Neural cell (in vitro differentiated cells): ENCODE measurements around the gene UPF1. TPM values are rescaled to one million over a fixed set of nuclear protein-coding genes. Genes with fewer than 3 reads are reported as not detected.

Source experiments
- H2AFZ ChIP-seq: fragments of 200-600, 300-800 bp; sonication (generic), shearing (Covaris generic); 2 replicates; pipeline ENCODE4 v1.6.0; 2014; ENCODE audit warnings: low read depth, mild to moderate bottlenecking, antibody characterized with exemption, low read length, moderate library complexity
- H3F3A ChIP-seq: fragments of 200-600 bp; shearing (Covaris generic); 2 replicates; pipeline ENCODE4 v1.6.1; 2016; ENCODE audit warnings: mild to moderate bottlenecking, moderate library complexity, mixed read lengths, antibody characterized with exemption, low read length; ENCODE audit not compliant: insufficient read depth, poor library complexity, severe bottlenecking
- H3K27ac ChIP-seq: fragments of 200-600, 300-800 bp; sonication (generic), shearing (Covaris generic); 2 replicates; pipeline ENCODE4 v1.5.1; 2014; ENCODE audit warnings: mild to moderate bottlenecking, low read length, moderate library complexity
- H3K27me3 ChIP-seq: fragments of 300-800, 200-600 bp; sonication (generic), shearing (Covaris generic); 2 replicates; pipeline ENCODE4 v1.6.0; 2014; ENCODE audit warnings: mild to moderate bottlenecking, low read depth, low read length, moderate library complexity; ENCODE audit not compliant: insufficient read depth
- H3K36me3 ChIP-seq: fragments of 300-800, 200-600 bp; sonication (generic), shearing (Covaris generic); 2 replicates; pipeline ENCODE4 v1.5.1; 2014; ENCODE audit warnings: mild to moderate bottlenecking, antibody characterized with exemption, low read length, moderate library complexity; ENCODE audit not compliant: insufficient read depth
- H3K4me2 ChIP-seq: fragments of 300-800, 200-600 bp; sonication (generic), shearing (Covaris generic); 2 replicates; pipeline ENCODE4 v1.6.0; 2014; ENCODE audit warnings: mild to moderate bottlenecking, low read length
- H3K4me3 ChIP-seq: fragments of 300-800, 200-600 bp; sonication (generic), shearing (Covaris generic); 2 replicates; pipeline ENCODE4 v1.5.1; 2014; ENCODE audit warnings: mild to moderate bottlenecking, low read length, moderate library complexity
- H3K79me2 ChIP-seq: fragments of 200-600 bp; shearing (Covaris generic); replicated peaks from 2 replicates; pipeline ENCODE4 v1.6.0; 2014; ENCODE audit warnings: mild to moderate bottlenecking, low read length, moderate library complexity; ENCODE audit not compliant: insufficient read depth
- H3K9ac ChIP-seq: fragments of 300-800, 200-600 bp; sonication (generic), shearing (Covaris generic); 2 replicates; pipeline ENCODE4 v1.6.1; 2016; ENCODE audit warnings: mild to moderate bottlenecking, low read length, mixed read lengths
- H3K9me2 ChIP-seq: fragments of 200-600 bp; shearing (Covaris generic); 2 replicates; pipeline ENCODE4 v1.6.1; 2016; ENCODE audit warnings: mild to moderate bottlenecking, low read length, mixed read lengths; ENCODE audit not compliant: insufficient read depth
- H3K9me3 ChIP-seq: fragments of 200-600, 300-800 bp; sonication (generic), shearing (Covaris generic); 2 replicates; pipeline ENCODE4 v1.6.1; 2016; ENCODE audit warnings: mild to moderate bottlenecking, mixed run types, low read length, moderate library complexity, mixed read lengths
- H4K20me1 ChIP-seq: fragments of 200-600 bp; shearing (Covaris generic); 2 replicates; pipeline ENCODE4 v1.6.1; 2016; ENCODE audit warnings: mild to moderate bottlenecking, mixed run types; ENCODE audit not compliant: insufficient read depth
- EP300 ChIP-seq: fragments of 450-650 bp; conservative IDR thresholded peaks from 2 replicates; pipeline ENCODE4 v1.6.1; 2014; ENCODE audit warnings: antibody characterized with exemption, mild to moderate bottlenecking, moderate library complexity; ENCODE audit not compliant: poor library complexity, severe bottlenecking
- EZH2 ChIP-seq: fragments of 200-600, 300-800 bp; shearing (Covaris generic), sonication (generic); IDR thresholded peaks from 2 replicates; pipeline ENCODE4 v1.6.1; 2014; ENCODE audit warnings: antibody characterized with exemption, low read length, borderline replicate concordance, mild to moderate bottlenecking; ENCODE audit not compliant: insufficient read depth, poor library complexity, severe bottlenecking
- MXI1 ChIP-seq: fragments of 450-650 bp; conservative IDR thresholded peaks from 2 replicates; pipeline ENCODE4 v1.6.1; 2014; ENCODE audit warnings: antibody characterized with exemption, mild to moderate bottlenecking; ENCODE audit not compliant: poor library complexity, severe bottlenecking
- POLR2AphosphoS5 ChIP-seq: IDR thresholded peaks from 2 replicates; pipeline ENCODE4 v1.6.1; 2012
- RAD21 ChIP-seq: fragments of 450-650 bp; conservative IDR thresholded peaks from 2 replicates; pipeline ENCODE4 v1.6.1; 2014; ENCODE audit warnings: antibody characterized with exemption, mild to moderate bottlenecking, moderate library complexity
- SMC3 ChIP-seq: fragments of 450-650 bp; conservative IDR thresholded peaks from 2 replicates; pipeline ENCODE4 v1.6.1; 2014; ENCODE audit warnings: antibody characterized with exemption, mild to moderate bottlenecking, moderate library complexity; ENCODE audit not compliant: poor library complexity
- TAF1 ChIP-seq: IDR thresholded peaks from 2 replicates; pipeline ENCODE4 v1.6.1; 2012; ENCODE audit warnings: low read depth
- polyA plus RNA-seq: library from polyadenylated mRNA; depleted of rRNA; stranded (reverse); fragments of >200 nt; gene quantifications from 2 replicates; pipeline ENCODE4 v1.2.3, GENCODE V29; 2014
- TF ChIP-seq, protein P1 (sequence below): fragments of 450-650 bp; IDR thresholded peaks from 2 replicates; pipeline ENCODE4 v1.5.1; 2014; ENCODE audit warnings: antibody characterized with exemption, mild to moderate bottlenecking, moderate library complexity; ENCODE audit not compliant: poor library complexity, severe bottlenecking
- TF ChIP-seq, protein P2 (sequence below): IDR thresholded peaks from 2 replicates; pipeline ENCODE4 v1.6.1; 2012; ENCODE audit warnings: borderline replicate concordance

Gene UPF1
- polyA plus RNA-seq, 1 donor from 2014 or later = 39.3 TPM

DNA sequence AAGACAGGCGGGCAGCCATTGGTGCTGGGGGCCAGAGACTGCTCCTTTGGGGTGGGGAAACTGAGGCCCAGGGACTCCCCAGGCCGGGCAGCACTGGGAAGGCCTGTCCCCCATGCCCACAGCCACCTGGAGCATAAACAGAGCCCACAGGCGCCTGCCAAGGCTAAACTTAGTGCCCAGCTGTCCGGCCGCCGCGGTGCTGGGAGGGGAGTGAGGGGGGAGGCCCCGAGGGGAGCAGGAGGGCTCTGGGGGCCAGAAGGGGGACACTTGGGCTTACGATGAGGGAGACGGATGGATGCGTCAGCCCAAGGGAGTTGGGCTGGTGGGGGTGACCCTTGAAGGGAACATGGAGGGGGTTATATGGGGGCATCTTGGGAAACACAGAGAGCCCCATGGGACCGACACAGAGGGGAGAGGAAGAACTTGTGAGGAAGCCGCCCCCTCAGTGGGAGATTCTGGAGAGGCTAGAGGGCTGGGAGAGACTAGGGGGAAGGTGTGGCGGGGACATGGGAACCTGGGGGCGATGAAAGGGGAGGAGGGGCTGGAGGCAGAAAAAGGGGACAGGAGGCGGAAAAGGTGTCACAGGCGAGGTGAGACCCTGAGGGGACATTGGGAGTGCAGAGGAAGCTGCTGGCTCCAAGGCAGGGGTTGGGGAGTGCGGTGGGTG, 62.0 kb downstream of the UPF1 start:
- Histone ChIP-seq H3K9ac (peak overlapping the region; percentile 89), H3K36me3 (no peaks in the 10 kb centered on the region), H4K20me1 (no peaks in the 10 kb centered on the region), H3K27ac (peak overlapping the region; percentile 83), H3K79me2 (peaks cover 18% of the 10 kb centered on the region), H3K9me2 (no peaks in the 10 kb centered on the region), H3K9me3 (no peaks in the 10 kb centered on the region), H3K4me2 (peak overlapping the region; percentile 51), H3K4me3 (peak overlapping the region; percentile 98), H2AFZ (no peak overlapping the region), H3K27me3 (no peaks in the 10 kb centered on the region), H3F3A (no peaks in the 10 kb centered on the region)
- TF ChIP-seq EZH2 (no peak), SMC3 (no peak), RAD21 (no peak), EP300 (no peak)

DNA sequence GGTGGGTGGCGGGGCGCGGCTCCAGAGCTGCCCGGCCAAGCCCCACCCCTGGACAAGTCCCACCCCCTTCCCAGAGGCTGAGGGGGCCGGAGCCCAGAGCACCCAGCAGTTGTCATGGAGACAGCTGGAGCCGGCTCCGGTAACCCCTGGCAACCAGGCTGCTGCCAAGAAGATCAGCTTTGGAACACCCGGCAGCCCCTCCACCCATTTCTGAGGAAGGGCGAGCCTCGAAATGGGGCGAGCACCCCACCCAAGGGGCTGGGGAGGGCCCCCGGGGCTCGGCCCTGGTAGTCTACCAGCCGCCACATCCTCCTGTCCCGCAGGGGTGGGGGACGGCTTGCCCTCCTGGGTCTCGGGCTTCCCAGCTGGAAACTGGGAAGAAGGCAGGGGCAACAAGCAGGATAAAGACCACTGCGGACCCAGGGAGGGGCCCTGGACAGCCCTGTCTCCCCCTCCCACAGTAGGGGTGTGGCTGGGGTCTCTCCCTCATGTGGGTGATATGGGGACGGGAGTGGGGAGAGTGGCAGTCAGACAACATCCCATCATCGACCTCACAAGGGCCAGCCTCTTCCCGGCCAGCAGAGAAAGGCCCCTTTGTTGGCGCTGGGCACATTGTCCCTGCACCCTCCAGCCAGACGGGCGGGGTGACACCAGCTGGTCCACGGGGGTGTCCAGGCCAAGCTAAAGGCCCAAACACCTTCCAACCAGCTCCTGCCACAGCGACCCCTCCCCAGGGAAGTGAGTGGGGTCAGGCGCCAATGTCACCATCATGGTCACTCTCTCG, 62.7 kb downstream of the UPF1 start:
- TF ChIP-seq, protein P1, sequence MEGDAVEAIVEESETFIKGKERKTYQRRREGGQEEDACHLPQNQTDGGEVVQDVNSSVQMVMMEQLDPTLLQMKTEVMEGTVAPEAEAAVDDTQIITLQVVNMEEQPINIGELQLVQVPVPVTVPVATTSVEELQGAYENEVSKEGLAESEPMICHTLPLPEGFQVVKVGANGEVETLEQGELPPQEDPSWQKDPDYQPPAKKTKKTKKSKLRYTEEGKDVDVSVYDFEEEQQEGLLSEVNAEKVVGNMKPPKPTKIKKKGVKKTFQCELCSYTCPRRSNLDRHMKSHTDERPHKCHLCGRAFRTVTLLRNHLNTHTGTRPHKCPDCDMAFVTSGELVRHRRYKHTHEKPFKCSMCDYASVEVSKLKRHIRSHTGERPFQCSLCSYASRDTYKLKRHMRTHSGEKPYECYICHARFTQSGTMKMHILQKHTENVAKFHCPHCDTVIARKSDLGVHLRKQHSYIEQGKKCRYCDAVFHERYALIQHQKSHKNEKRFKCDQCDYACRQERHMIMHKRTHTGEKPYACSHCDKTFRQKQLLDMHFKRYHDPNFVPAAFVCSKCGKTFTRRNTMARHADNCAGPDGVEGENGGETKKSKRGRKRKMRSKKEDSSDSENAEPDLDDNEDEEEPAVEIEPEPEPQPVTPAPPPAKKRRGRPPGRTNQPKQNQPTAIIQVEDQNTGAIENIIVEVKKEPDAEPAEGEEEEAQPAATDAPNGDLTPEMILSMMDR = no peak
- TF ChIP-seq MXI1 (peak; percentile 40), POLR2AphosphoS5 (no peak), EZH2 (no peak), SMC3 (no peak), EP300 (no peak), RAD21 (no peak), TAF1 (no peak)
- TF ChIP-seq, protein P2, sequence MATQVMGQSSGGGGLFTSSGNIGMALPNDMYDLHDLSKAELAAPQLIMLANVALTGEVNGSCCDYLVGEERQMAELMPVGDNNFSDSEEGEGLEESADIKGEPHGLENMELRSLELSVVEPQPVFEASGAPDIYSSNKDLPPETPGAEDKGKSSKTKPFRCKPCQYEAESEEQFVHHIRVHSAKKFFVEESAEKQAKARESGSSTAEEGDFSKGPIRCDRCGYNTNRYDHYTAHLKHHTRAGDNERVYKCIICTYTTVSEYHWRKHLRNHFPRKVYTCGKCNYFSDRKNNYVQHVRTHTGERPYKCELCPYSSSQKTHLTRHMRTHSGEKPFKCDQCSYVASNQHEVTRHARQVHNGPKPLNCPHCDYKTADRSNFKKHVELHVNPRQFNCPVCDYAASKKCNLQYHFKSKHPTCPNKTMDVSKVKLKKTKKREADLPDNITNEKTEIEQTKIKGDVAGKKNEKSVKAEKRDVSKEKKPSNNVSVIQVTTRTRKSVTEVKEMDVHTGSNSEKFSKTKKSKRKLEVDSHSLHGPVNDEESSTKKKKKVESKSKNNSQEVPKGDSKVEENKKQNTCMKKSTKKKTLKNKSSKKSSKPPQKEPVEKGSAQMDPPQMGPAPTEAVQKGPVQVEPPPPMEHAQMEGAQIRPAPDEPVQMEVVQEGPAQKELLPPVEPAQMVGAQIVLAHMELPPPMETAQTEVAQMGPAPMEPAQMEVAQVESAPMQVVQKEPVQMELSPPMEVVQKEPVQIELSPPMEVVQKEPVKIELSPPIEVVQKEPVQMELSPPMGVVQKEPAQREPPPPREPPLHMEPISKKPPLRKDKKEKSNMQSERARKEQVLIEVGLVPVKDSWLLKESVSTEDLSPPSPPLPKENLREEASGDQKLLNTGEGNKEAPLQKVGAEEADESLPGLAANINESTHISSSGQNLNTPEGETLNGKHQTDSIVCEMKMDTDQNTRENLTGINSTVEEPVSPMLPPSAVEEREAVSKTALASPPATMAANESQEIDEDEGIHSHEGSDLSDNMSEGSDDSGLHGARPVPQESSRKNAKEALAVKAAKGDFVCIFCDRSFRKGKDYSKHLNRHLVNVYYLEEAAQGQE = no peak
- Histone ChIP-seq H3K36me3 (no peaks in the 10 kb centered on the region), H3K79me2 (peaks cover 18% of the 10 kb centered on the region), H2AFZ (no peak overlapping the region), H3K27me3 (no peaks in the 10 kb centered on the region), H4K20me1 (no peaks in the 10 kb centered on the region), H3K4me2 (peak overlapping the region; percentile 92), H3K9me3 (no peaks in the 10 kb centered on the region), H3K4me3 (peak overlapping the region; percentile 98), H3K9me2 (no peaks in the 10 kb centered on the region), H3K27ac (peak overlapping the region; percentile 83), H3F3A (no peaks in the 10 kb centered on the region), H3K9ac (peak overlapping the region; percentile 89)
